Measurements from ENCODE around the gene PLEKHG7.
"Not testable (repeated sequence)": the region's sequence is repeated elsewhere in the genome, so short reads cannot be mapped to it uniquely, and the experiment has no call there.

The PLEKHG7 gene

GRCh38 chr12:92717202-92717601 is 14.4 kb downstream of the PLEKHG7 start:
- peak; percentile 54 for DNase-seq

- no peak for DNase-seq
Measured at GRCh38 chr12:92718483-92718990, 15.7 kb downstream of the PLEKHG7 start.

- no peak for DNase-seq
Measured at GRCh38 chr12:92719674-92720073, 16.9 kb downstream of the PLEKHG7 start.

- no peak for DNase-seq
Measured at GRCh38 chr12:92721130-92721529, 18.3 kb downstream of the PLEKHG7 start.

GRCh38 chr12:92721656-92722055 is 18.9 kb downstream of the PLEKHG7 start:
- no peak for DNase-seq

DNA sequence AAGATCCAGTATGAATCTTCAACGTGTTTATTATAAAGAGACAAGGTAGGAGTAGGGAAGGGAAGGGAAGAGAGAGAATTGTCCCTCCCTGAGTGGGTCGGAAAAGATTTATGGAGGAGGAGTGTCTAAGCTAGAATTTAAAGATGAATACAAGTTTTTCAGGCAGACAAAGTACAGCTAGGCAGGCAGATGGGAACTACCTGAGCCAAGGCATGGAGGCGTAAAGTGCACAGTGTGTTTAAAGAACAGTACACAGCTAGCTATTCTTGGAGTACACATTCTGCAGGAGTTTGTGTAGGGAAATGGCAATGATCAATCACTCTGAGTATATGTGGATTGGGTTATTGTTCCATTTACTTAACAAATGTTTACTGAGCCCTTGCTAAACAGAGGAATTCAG is 20.1 kb downstream of the PLEKHG7 start:
- DNase-seq = no peak

DNA sequence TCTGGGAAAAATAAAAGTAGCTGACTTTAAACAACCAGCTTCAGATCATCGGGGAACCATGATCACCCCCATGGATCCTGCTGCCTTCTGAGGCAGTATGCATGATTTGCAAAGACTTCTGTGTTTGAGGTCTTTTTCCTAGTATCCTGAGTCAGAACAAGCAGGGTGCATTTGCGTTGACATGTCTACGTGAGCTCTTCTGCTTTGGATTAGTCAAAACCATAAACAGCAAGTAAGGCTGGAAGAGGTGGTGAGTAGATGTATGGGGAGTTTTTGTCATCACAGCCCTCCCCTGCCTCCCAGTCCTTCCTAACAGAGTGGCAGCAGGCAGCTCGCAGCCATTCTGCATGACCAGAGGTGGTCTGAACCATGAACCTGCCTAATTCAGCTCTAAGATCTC is 24.1 kb downstream of the PLEKHG7 start:
- no peak for DNase-seq

- no peak for DNase-seq
Measured at GRCh38 chr12:92729773-92730305, 27.1 kb downstream of the PLEKHG7 start.

- no peak for DNase-seq
Measured at GRCh38 chr12:92730758-92731157, 28.0 kb downstream of the PLEKHG7 start.

DNA sequence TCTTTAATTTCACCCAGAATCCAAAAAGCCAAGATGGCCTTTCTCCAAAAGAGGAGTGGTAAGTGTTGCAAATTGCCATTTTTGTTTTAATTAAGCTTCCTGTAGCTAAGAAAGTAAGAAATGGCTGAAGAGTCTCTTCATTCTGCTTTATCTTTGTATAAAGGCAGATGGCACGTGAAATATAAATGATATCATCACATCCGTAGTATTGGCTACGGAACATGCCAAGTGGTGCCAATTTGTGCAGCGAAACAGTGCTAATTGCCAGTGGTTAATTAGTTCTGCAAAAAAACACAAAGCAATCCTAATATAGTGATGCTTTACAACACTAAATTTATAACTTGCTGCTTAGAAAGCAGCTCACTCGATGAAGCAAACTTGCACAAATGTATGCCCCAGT is 29.4 kb downstream of the PLEKHG7 start:
- DNase-seq = no peak

DNA sequence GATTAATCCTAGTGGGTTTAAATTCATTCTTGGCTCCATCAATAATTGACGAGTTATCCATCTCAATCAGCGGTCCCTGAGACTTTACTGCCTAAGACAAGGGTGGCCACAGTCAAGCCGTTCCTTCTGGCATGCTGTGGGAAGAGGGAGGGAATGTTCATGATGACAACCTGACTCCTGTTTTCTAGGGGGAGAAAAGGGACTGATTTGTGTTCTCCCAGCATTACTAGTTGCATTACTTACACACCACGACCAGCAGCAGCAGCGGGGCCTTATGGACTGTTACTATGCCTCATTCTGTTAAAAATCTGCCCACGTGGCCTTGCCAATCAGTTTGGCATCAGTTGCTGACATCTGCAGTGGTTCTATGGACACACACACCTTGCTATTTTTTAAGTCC is 29.9 kb downstream of the PLEKHG7 start:
- no peak for DNase-seq

DNA sequence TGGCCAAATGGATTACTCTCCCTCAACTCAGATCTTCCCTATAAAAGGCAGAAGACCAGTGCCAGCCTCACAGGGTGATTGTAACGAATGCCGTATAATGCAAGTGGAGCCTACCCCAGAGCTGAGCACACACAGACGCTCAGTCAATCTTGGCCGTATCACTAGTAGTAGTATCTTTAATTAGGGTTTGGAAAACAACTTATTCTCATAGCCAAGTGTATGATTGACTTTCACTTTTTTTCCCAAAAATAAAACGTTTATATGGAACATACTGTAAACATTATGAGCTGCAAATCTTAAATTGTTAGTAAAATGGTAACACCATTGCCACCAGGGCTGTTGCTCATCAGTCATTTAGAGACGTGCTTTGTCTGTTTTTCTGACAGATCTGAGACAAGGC is 30.4 kb downstream of the PLEKHG7 start:
- DNase-seq = no peak

- no peak for DNase-seq
Measured at GRCh38 chr12:92733661-92734060, 30.9 kb downstream of the PLEKHG7 start.

DNA sequence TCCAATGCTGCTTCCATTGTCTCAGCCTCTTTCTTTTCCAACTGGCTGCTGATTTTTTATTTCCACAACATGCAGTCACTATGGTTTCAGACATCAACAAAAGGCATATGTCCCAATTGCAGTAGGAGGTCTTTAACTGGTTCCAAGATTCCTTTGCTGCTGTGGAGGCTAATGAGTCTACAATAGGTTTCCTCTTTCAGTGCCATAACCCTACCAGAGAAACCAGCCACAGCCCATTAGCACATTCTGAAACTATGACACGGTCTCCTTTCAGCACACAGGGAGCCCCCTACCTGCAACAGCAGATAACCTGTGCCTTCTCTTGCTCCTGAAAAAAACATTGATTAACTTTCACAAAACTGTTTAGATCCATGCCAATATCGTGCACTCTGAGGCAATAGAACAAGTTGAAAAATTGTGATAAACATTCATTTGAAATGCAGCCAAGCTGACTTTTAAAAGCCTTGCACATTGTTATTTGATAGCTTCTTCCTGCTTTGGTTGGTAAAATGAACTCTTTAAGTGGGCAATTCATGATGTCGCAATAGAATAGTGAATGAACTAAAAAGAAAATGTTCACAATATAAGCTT is 32.4 kb downstream of the PLEKHG7 start:
- no peak for DNase-seq

DNA sequence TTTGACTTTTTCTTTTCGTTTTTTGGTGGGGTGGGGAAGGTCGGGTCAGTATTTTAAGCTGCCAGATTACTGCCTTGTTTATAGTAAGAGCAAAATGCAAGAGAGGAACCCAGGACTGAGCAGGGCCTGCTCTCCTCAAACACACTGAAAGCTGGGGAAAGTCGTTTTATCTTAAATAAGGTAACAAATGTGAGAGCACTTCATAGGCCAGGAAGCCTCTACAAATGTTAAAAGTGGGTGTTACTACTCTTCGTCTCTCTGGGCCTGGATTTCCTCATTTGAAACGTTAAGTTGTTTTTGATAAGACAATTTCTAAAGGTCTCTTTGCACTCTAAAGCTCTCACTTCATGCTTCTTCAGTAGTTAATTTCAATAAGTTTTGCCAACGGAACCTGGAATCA is 33.8 kb downstream of the PLEKHG7 start:
- no peak for DNase-seq

- no peak for DNase-seq
Measured at GRCh38 chr12:92737855-92738850, 35.4 kb downstream of the PLEKHG7 start.

- no peak for DNase-seq
Measured at GRCh38 chr12:92739113-92739512, 36.3 kb downstream of the PLEKHG7 start.

- no peak for DNase-seq
Measured at GRCh38 chr12:92740411-92740810, 37.6 kb downstream of the PLEKHG7 start.

GRCh38 chr12:92743026-92743425 is 40.2 kb downstream of the PLEKHG7 start:
- no peak for DNase-seq

DNA sequence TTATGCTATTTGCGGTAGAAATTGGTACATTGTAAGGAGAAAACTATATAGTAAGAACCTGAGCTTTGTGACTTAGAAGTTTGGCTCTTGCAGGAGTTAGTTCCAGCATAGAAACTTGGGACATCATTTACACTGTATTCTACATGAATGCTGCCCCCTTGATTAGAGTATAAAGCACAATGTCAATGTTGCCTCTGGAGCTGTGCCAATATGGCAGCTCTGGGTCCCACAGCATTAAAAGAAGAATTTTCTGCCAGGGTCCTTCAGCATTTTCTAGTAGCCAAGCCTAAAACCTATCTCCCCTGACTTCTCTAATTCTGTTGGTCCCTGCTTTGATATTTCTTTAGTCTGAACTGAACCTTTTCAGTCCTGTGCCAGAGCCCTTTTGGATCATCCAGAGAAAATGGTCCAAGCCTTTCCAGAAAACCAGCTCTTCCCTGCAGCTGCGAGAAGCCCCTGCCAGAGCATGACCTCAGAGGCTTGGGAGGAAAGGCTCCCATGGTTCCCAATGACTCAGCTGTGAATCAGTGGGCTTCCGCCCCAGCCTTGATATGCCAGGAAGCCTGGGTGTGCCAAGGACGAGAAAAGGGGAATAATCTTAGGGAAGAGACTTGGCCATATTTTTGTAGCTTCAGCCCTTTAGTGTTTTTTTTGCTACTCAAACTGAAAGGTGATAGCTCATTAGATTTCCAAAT is 43.2 kb downstream of the PLEKHG7 start:
- no peak for DNase-seq

GRCh38 chr12:92747151-92747550 is 44.4 kb downstream of the PLEKHG7 start:
- DNase-seq = no peak

DNA sequence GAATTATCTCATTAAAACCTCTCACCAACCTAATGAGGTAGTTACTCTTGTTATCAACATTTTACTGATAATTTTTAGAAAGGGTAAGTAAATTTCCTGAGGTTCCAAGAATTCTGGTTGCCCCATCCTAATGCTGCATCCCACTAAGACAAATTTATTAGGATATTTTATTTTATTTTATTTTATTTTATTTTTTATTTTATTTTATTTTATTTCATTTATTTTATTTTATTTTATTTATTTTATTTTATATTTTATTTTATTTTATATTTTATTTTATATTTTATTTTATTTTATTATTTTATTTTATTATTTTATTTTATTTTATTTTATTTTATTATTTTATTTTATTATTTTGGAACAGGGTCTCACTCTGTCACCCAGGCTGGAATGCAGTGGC is 46.9 kb downstream of the PLEKHG7 start:
- not testable (repeated sequence) for DNase-seq
